Smooth muscle cell (in vitro differentiated cells): ENCODE measurements around the gene PTPA. TPM values are rescaled to one million over a fixed set of nuclear protein-coding genes. Genes with fewer than 3 reads are reported as not detected.

Experiments
- DNase-seq: peaks from one replicate; lab custom pipeline; 2025; ENCODE audit not compliant: unreplicated experiment; lab: John Stamatoyannopoulos, UW
- H2AFZ ChIP-seq: fragments of 200-600 bp; sonication (generic); 2 replicates; pipeline ENCODE4 v1.6.0; 2016; ENCODE audit warnings: antibody characterized with exemption, low read depth, mild to moderate bottlenecking
- H3F3A ChIP-seq: fragments of 200-600 bp; sonication (generic); 2 replicates; pipeline ENCODE4 v1.6.0; 2017; ENCODE audit warnings: antibody characterized with exemption, low read depth
- H3K27ac ChIP-seq: fragments of 200-600 bp; sonication (generic); 2 replicates; pipeline ENCODE4 v1.5.1; 2016; ENCODE audit warnings: low read depth, mild to moderate bottlenecking
- H3K27me3 ChIP-seq: fragments of 200-600 bp; sonication (generic); 2 replicates; pipeline ENCODE4 v1.6.1; 2016; ENCODE audit warnings: low read depth, mild to moderate bottlenecking
- H3K36me3 ChIP-seq: fragments of 200-600 bp; sonication (generic); 2 replicates; pipeline ENCODE4 v1.5.1; 2016; ENCODE audit warnings: low read depth
- H3K4me1 ChIP-seq: fragments of 200-600 bp; sonication (generic); 2 replicates; pipeline ENCODE4 v1.5.1; 2016; ENCODE audit warnings: low read depth
- H3K4me2 ChIP-seq: fragments of 200-600 bp; sonication (generic); 2 replicates; pipeline ENCODE4 v1.6.0; 2016; ENCODE audit warnings: mild to moderate bottlenecking
- H3K4me3 ChIP-seq: fragments of 200-600 bp; sonication (generic); 2 replicates; pipeline ENCODE4 v1.5.1; 2016; ENCODE audit warnings: mild to moderate bottlenecking
- H3K79me2 ChIP-seq: fragments of 200-600 bp; sonication (generic); 2 replicates; pipeline ENCODE4 v1.6.0; 2016; ENCODE audit warnings: low read depth, mild to moderate bottlenecking
- H3K9ac ChIP-seq: fragments of 200-600 bp; sonication (generic); 2 replicates; pipeline ENCODE4 v1.6.0; 2016; ENCODE audit warnings: low read depth
- H3K9me3 ChIP-seq: fragments of 200-600 bp; sonication (generic); replicated peaks from 2 replicates; pipeline ENCODE4 v1.5.1; 2016; ENCODE audit warnings: low read depth
- H4K20me1 ChIP-seq: fragments of 200-600 bp; sonication (generic); 2 replicates; pipeline ENCODE4 v1.6.0; 2016; ENCODE audit warnings: low read depth
- CTCF ChIP-seq: fragments of 200-600 bp; sonication (generic); IDR thresholded peaks from 2 replicates; pipeline ENCODE4 v1.5.1; 2017; ENCODE audit warnings: borderline replicate concordance, mild to moderate bottlenecking, antibody characterized with exemption; ENCODE audit not compliant: insufficient read depth, poor library complexity, severe bottlenecking
- WGBS: methylation state at CpG from one replicate; pipeline ENCODE4 v1.1.7; 2016; ENCODE audit warnings: low lambda C conversion rate; 5-methylcytosine and 5-hydroxymethylcytosine counted together
- polyA plus RNA-seq: library from polyadenylated mRNA; unstranded; fragments of >200 nt; fragmentation: Nextera tagmentation; extraction: Ambion mirVana; gene quantifications from 2 replicates; pipeline ENCODE4 v1.2.1, GENCODE V29; 2016
- total RNA-seq: library from RNA; depleted of rRNA; stranded (reverse); fragments of >200 nt; gene quantifications from 2 replicates; pipeline ENCODE4 v1.2.3, GENCODE V29; 2014

PTPA gene
- total and polyA plus RNA-seq, 2 experiments from 2014 or later: 88.7 to 119 TPM

GRCh38 chr9:129143031-129143927, 32.1 kb downstream of the PTPA start:
- Histone ChIP-seq H3K4me3 (no peak overlapping the region), H3K9ac (peak overlapping the region; percentile 15), H3F3A (peaks cover 12% of the 10 kb centered on the region), H3K79me2 (peaks cover 18% of the 10 kb centered on the region), H2AFZ (no peak overlapping the region), H3K4me2 (peak overlapping the region; percentile 85), H3K27ac (peak overlapping the region; percentile 100), H3K27me3 (no peaks in the 10 kb centered on the region), H4K20me1 (peaks cover 4% of the 10 kb centered on the region), H3K4me1 (peaks cover 60% of the 10 kb centered on the region), H3K9me3 (no peaks in the 10 kb centered on the region), H3K36me3 (no peaks in the 10 kb centered on the region)
- peak; percentile 88 for TF ChIP-seq CTCF
- DNase-seq: peak; percentile 43
- WGBS: 16% methylated on average over 13 of the region's 14 CpGs

- Histone ChIP-seq H3K4me3 (no peak overlapping the region), H3K9me3 (no peaks in the 10 kb centered on the region), H4K20me1 (peaks cover 22% of the 10 kb centered on the region), H3K27ac (peak overlapping the region; percentile 77), H2AFZ (no peak overlapping the region), H3K36me3 (no peaks in the 10 kb centered on the region), H3K4me2 (peak overlapping the region; percentile 71), H3F3A (peaks cover 17% of the 10 kb centered on the region), H3K27me3 (no peaks in the 10 kb centered on the region), H3K79me2 (peaks cover 18% of the 10 kb centered on the region), H3K9ac (peak overlapping the region; percentile 29), H3K4me1 (peaks cover 52% of the 10 kb centered on the region)
- TF ChIP-seq CTCF: no peak
- no peak for DNase-seq
- 86% methylated on average over 2 of the region's 2 CpGs for WGBS
Measured at GRCh38 chr9:129145316-129145715, 34.1 kb downstream of the PTPA start.

- no peak for DNase-seq
- Histone ChIP-seq H3K9me3 (no peaks in the 10 kb centered on the region), H3F3A (peaks cover 15% of the 10 kb centered on the region), H3K4me2 (peak overlapping the region; percentile 71), H3K27me3 (no peaks in the 10 kb centered on the region), H2AFZ (no peak overlapping the region), H3K79me2 (peaks cover 18% of the 10 kb centered on the region), H3K4me1 (peaks cover 47% of the 10 kb centered on the region), H3K9ac (peak overlapping the region; percentile 53), H3K27ac (peak overlapping the region; percentile 77), H3K4me3 (no peak overlapping the region), H4K20me1 (peaks cover 22% of the 10 kb centered on the region), H3K36me3 (no peaks in the 10 kb centered on the region)
- no peak for TF ChIP-seq CTCF
- 33% methylated on average over 7 of the region's 7 CpGs for WGBS
Measured at GRCh38 chr9:129145841-129146292, 34.7 kb downstream of the PTPA start.
